Measurements from ENCODE around the gene NSD1.
"Not testable (repeated sequence)": the region's sequence is repeated elsewhere in the genome, so short reads cannot be mapped to it uniquely, and the experiment has no call there.

NSD1 gene

DNA sequence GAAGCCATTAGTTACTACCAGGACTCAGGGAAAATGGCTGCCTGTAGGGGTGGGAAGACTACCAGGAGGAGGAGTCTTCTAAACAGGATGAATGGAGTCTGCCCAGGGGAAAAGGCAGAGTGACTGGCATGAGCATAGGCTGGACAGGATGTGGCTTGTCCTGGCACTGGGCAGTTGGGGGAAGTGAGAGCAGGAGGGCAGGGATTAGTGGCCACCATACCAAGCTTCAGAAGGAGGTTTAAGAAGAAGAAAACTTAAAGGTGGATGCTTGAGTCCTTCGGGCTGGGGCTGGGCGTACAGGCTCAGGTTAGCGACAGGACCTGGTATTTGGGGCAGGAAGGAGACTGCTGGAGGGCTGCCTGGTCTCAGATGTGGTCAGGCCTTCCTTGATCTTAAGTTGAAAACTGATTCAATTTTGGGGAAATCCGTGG lies 5.0 kb upstream of the NSD1 start:
- DNase-seq, result peak in 1 of 2 donors; percentile 37

- no peak for DNase-seq
Measured at GRCh38 chr5:177130211-177131018, 3.2 kb upstream of the NSD1 start.

DNA sequence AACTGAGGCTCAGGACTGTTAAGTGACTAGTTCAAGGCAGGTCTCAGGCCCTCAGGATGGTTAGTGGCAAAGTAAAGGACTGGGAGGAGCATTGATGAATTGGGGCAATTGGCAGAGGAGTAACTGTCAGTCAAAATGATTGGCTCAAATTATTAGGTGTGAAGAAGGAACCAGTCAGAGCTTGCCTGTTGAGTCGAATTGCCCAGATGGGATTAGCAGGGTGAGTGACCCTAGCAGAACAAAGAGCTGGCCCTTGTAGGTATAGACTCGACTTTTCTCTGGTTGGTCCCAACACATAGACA lies 2.6 kb upstream of the NSD1 start:
- DNase-seq, result no peak

DNA sequence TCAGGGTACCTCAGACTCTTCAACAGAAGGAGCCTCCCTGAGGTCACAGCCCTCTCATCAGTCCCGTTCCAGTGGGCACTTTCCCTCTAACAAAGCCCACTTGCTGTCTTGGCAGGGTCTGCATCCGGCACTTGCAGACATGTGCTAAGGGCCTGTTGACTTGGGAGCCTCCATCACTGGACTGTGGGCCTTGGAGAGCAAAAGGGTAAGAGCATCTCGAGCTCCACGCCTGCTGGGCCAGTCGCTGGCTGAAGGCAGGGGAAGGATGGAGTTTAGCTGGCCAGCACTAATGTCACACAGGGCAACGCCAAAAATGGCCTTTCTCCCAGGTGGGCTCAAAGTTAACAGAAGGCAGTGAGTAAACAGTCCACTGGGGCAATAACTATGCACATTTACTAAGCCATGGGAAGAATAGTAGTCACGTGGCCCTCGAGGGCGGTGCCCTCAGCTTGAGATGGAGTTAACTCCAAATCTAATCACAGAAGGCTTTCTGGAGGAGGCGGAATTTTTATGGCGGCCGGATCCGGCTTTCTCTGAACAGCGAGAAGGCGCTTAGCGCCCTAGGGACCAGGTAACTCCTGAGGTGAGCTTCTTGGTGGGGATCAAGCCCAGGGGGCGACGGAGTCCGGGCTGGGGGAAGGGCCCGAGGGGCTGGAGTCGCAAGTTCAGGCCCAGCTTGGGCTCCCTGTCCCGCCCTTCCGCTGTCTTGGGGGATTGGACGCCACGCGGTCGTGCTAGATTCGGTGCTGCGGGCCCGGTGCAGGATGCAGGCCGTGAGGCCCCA lies 2.0 kb upstream of the NSD1 start:
- no peak for DNase-seq

DNA sequence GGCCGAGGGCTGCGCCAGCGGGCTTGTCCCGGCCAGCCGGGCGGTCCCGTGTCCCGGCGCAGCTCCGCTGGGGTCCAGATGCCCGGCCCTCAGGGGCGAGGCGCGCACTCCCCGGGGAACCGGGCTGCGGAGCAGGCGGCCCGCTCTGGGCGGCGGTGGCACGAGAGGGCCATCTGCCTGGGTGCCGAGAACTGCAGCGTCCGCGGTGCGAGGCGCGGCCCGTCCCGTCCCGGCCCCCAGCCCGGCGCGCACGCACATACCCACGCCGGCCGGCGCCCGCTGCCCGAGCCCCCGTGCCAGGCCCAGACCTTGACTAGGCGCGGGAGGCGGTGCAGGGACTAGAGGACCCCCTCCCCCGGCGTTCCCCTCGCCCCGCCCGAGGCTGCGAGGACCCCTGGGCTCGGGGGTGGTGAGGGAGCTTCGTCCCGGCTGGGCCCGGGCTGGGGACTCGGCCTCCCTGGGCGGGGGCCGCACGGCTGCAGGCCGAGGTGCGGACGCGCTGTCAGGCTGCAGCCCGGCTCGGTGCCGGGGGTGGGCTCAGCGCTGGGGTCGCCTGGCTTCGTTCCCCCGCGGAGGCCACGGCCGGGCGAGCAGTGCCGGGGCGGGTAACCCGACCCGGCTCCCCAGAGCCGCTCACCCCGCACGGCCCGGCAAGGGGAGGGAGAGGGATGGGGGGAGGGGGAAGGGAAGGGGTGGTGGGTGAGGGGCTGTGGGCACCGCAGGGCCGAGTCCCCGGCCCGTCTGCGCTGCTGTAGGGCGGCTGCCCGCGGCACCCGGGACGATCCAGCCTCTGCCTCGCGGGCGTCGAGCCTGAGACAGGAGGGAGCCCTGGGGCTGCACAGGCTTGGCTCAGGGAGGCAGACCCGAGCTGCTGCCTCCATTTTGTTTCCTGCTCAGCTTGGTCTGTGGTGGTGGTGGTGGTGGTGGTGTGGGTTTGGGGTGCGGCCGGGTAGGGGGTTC lies 1.2 kb upstream of the NSD1 start:
- DNase-seq, result peak; percentile 53 to 61

DNA sequence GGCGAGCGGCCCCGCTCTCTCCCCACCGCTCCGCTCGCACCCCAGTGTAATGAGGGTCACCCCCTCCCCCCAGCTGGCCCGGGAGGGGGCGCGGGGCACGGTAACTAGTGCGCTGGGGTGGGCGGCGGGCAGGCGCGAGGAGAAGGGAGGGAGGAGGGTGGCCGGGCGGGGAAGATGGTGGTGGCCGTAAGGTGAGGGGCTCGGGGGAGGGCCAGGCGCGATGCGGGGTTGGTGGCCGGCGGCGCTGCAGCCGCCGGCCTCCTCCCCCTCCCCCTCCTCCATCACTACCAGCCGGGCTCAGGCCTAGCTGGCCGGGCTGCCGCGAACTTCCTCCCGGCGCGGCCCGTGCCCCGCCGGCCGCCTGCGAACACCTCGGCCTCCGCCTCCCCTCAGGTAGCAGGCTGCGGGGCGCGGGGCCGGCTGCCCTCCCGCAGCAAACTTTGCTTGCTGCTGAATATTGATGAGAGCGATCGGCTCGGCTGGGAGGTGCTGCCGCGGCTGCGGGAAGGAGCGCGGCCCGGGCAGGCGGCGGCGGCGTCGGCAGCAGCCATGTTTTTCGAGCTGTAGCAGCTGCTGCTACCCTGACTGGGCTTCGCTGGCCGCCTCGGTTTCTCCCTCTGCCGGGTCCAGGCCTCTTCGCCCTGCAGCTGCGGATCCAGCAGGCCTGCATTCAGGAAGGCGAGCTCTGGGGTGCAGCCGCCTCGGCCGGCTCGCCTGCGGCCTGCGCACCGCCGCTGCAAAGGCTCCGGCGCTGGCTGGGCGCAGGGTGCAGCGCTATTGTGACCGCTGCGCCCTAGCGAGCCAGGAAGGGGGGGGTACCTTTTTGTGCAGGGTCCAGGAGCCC lies 502 bp downstream of the NSD1 start:
- peak; percentile 40 to 45 for DNase-seq

DNA sequence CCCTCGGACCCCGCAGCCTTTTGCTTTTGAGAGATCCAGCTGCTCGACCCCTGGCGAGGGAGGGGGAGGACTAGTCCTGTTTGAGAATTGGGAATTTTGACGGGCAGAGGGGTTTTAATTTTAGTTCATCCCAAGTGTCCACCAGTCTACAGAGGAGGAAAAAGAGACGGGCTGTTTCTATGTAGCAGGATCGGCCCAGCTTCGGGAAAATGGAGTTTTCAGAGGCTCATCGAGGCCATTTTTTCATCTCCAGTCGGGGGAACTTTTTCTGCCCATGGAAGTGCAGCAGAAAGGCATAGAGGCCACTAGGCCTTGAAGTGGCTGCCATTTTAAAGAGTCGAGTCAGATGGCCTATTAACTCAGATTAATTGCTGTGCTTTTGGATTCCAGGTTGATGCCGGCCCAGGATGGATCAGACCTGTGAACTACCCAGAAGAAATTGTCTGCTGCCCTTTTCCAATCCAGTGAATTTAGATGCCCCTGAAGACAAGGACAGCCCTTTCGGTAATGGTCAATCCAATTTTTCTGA lies 1.2 kb downstream of the NSD1 start:
- no peak for DNase-seq

- no peak for DNase-seq
Measured at GRCh38 chr5:177140312-177140711, 6.7 kb downstream of the NSD1 start.

GRCh38 chr5:177141496-177141895 lies 7.9 kb downstream of the NSD1 start:
- no peak for DNase-seq

GRCh38 chr5:177142098-177142611 lies 8.6 kb downstream of the NSD1 start:
- no peak for DNase-seq

DNA sequence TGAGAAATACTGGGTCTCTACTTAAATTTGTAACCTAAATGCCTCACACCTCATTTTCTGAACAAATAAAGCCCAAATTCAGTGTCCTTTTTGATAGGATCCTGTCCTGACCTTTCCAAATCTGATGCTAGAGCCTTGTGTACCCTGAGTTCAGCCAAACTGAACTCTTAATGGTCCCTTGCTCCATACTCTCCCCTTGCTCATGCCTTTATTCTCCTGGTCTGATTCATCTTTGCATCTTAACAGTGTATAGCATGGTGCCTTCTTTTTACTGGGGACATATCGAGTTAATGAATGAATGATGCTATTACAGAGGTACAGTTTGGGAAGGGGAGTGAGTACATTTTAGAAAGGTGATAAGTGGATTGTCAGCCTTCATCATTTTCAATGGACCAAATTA lies 9.2 kb downstream of the NSD1 start:
- no peak for DNase-seq

DNA sequence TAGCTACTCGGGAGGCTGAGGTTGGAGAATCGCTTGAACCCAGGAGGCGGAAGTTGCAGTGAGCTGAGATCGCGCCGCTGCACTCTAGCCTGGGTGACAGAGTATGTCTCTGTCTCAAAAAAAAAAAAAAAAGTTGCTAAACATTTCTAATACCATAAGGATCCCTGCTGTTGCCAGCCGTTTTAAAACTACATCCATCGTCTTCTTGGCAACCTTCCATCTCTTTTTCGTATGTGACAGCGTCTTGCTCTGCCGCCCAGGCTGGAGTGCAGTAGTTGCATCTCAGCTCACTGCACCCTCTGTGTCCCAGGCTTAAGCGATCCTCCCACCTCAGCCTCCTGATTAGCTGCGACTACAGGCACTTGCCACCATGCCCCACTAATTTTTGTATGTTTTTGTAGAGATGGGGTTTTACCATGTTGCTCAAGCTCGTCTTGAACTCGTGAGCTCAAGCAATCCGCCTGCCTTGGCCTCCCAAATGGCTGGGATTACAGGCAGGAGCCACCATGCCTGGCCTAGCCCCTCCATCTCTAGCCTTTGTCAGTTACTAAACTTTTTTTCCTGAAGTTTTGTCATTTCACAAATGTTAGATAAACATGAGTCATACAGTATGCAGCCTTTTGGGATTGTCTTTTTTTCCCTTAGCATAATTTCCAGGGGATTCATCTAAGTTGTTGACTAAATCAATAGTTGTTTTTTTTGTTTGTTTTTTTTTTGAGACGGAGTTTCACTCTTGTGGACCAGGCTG lies 13.5 kb downstream of the NSD1 start:
- DNase-seq, result no peak

- DNase-seq, result not testable (repeated sequence)
Measured at GRCh38 chr5:177150061-177150460, 16.5 kb downstream of the NSD1 start.

- no peak for DNase-seq
Measured at GRCh38 chr5:177154003-177154643, 20.6 kb downstream of the NSD1 start.

DNA sequence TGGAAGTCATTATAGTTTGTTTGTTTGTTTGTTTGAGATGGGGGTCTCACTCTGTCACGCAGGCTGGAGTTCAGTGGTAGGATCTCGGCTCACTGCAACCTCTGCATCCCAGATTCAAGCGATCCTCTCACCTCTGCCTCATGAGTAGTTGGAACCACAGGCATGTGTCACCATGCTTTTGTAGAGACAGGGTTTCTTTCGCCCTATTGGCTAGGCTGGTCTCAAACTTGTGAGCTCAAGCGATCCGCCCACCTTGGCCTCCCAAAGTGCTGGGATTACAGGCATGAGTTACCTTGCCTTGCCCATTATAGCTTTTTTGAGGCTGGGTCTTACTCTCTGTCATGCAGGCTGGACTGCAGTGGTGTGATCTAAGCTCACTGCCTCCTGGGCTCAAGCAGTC lies 28.8 kb downstream of the NSD1 start:
- DNase-seq, result no peak

GRCh38 chr5:177163500-177163899 lies 29.9 kb downstream of the NSD1 start:
- DNase-seq, result no peak

GRCh38 chr5:177169271-177169670 lies 35.7 kb downstream of the NSD1 start:
- DNase-seq, result no peak

GRCh38 chr5:177171961-177172360 lies 38.4 kb downstream of the NSD1 start:
- DNase-seq, result no peak

- no peak for DNase-seq
Measured at GRCh38 chr5:177175336-177175735, 41.8 kb downstream of the NSD1 start.

- no peak for DNase-seq
Measured at GRCh38 chr5:177176175-177176711, 42.7 kb downstream of the NSD1 start.
